ENCODE results near the gene TMEM255A.
"Not testable (repeated sequence)": the region's sequence is repeated elsewhere in the genome, so short reads cannot be mapped to it uniquely, and the experiment has no call there.

TMEM255A gene

GRCh38 chrX:120310861-120311726, at the start of gene TMEM255A:
Gene TMEM255A (minus strand): TSS chrX:120311461. CDS start chrX:120311309, 152 bp downstream.
- peak; percentile 60 for DNase-seq (ENCODE audit: extremely low spot score)
- ChIA-PET POLR2A (interaction anchor here (1.0 to 1.5 kb wide), 2 partner anchors 60 to 175 kb away, joined by 4 to 5 read pairs; partner anchors contain the start of gene ZBTB33), CTCF (interaction anchor here (0.7 kb wide), 1 partner anchor 175 kb away, joined by 3 read pairs; no protein-coding TSS in a partner anchor)
- TF ChIP-seq HDGF (IDR thresholded peaks at IDR 0.05; ENCODE audit: borderline replicate concordance), result no peak
- peak; percentile 62; the same call in 1 of the 2 replicates for TF ChIP-seq L3MBTL2 (conservative IDR thresholded peaks at IDR 0.05)

GRCh38 chrX:120358737-120359456, 47.6 kb upstream of the TMEM255A start:
- no peak for DNase-seq (ENCODE audit: extremely low spot score)
- TF ChIP-seq SP1 (IDR thresholded peaks at IDR 0.05) (no peak), L3MBTL2 (conservative IDR thresholded peaks at IDR 0.05) (no peak), PKNOX1 (IDR thresholded peaks at IDR 0.05) (no peak), ARNT (IDR thresholded peaks at IDR 0.05) (no peak), CTBP1 (IDR thresholded peaks at IDR 0.05; ENCODE audit: borderline replicate concordance) (no peak), FOXA1 (IDR thresholded peaks at IDR 0.05) (no peak), ZNF384 (IDR thresholded peaks at IDR 0.05) (no peak), SUZ12 (IDR thresholded peaks at IDR 0.05) (no peak), FOXK2 (IDR thresholded peaks at IDR 0.05) (no peak), ELF4 (IDR thresholded peaks at IDR 0.05) (no peak), BHLHE40 (IDR thresholded peaks at IDR 0.05; ENCODE audit: borderline replicate concordance) (no peak), FOXM1 (IDR thresholded peaks at IDR 0.05; ENCODE audit: borderline replicate concordance) (no peak), TARDBP (IDR thresholded peaks at IDR 0.05) (no peak), LEF1 (IDR thresholded peaks at IDR 0.05; ENCODE audit: borderline replicate concordance) (no peak), NFRKB (IDR thresholded peaks at IDR 0.05) (no peak), HDGF (IDR thresholded peaks at IDR 0.05; ENCODE audit: borderline replicate concordance) (no peak)
- ChIA-PET CTCF (no interaction called here), POLR2A (no interaction called here)

GRCh38 chrX:120357186-120357585, 45.9 kb upstream of the TMEM255A start:
- CTCF ChIA-PET, result no interaction called here
- POLR2A ChIA-PET, result no interaction called here

GRCh38 chrX:120356084-120356483, 44.8 kb upstream of the TMEM255A start:
- no peak for TF ChIP-seq ELF4 (IDR thresholded peaks at IDR 0.05)
- TF ChIP-seq CTBP1 (IDR thresholded peaks at IDR 0.05; ENCODE audit: borderline replicate concordance), result no peak
- TF ChIP-seq ZNF384 (IDR thresholded peaks at IDR 0.05), result no peak
- TF ChIP-seq FOXA1 (IDR thresholded peaks at IDR 0.05), result no peak
- TF ChIP-seq BHLHE40 (IDR thresholded peaks at IDR 0.05; ENCODE audit: borderline replicate concordance), result no peak
- TF ChIP-seq SP1 (IDR thresholded peaks at IDR 0.05), result no peak
- no peak for TF ChIP-seq LEF1 (IDR thresholded peaks at IDR 0.05; ENCODE audit: borderline replicate concordance)
- no peak for TF ChIP-seq SUZ12 (IDR thresholded peaks at IDR 0.05)
- no peak for TF ChIP-seq PKNOX1 (IDR thresholded peaks at IDR 0.05)
- TF ChIP-seq L3MBTL2 (conservative IDR thresholded peaks at IDR 0.05), result no peak
- TF ChIP-seq FOXK2 (IDR thresholded peaks at IDR 0.05), result no peak
- TF ChIP-seq NFRKB (IDR thresholded peaks at IDR 0.05), result no peak
- TF ChIP-seq FOXM1 (IDR thresholded peaks at IDR 0.05; ENCODE audit: borderline replicate concordance), result no peak
- TF ChIP-seq HDGF (IDR thresholded peaks at IDR 0.05; ENCODE audit: borderline replicate concordance), result no peak
- TF ChIP-seq ARNT (IDR thresholded peaks at IDR 0.05), result no peak
- no peak for DNase-seq (ENCODE audit: extremely low spot score)
- ChIA-PET CTCF (no interaction called here), POLR2A (no interaction called here)

More at GRCh38 chrX:120357186-120357585, 45.9 kb upstream of the TMEM255A start:
- TF ChIP-seq TARDBP (IDR thresholded peaks at IDR 0.05) (no peak), FOXK2 (IDR thresholded peaks at IDR 0.05) (no peak), FOXA1 (IDR thresholded peaks at IDR 0.05) (no peak), ZNF384 (IDR thresholded peaks at IDR 0.05) (no peak), FOXM1 (IDR thresholded peaks at IDR 0.05; ENCODE audit: borderline replicate concordance) (no peak), L3MBTL2 (conservative IDR thresholded peaks at IDR 0.05) (no peak), SUZ12 (IDR thresholded peaks at IDR 0.05) (no peak), ARNT (IDR thresholded peaks at IDR 0.05) (no peak), LEF1 (IDR thresholded peaks at IDR 0.05; ENCODE audit: borderline replicate concordance) (no peak), PKNOX1 (IDR thresholded peaks at IDR 0.05) (no peak), BHLHE40 (IDR thresholded peaks at IDR 0.05; ENCODE audit: borderline replicate concordance) (no peak), HDGF (IDR thresholded peaks at IDR 0.05; ENCODE audit: borderline replicate concordance) (no peak), NFRKB (IDR thresholded peaks at IDR 0.05) (no peak), SP1 (IDR thresholded peaks at IDR 0.05) (no peak)
- no peak for DNase-seq (ENCODE audit: extremely low spot score)

GRCh38 chrX:120350450-120351138, 39.3 kb upstream of the TMEM255A start:
- CTCF ChIA-PET, result no interaction called here
- no peak for TF ChIP-seq HDGF (IDR thresholded peaks at IDR 0.05; ENCODE audit: borderline replicate concordance)
- no peak for DNase-seq (ENCODE audit: extremely low spot score)
- POLR2A ChIA-PET, result no interaction called here

- DNase-seq (ENCODE audit: extremely low spot score); CTCF ChIA-PET; POLR2A ChIA-PET: not testable (repeated sequence)
Observed at GRCh38 chrX:120344566-120344965, 33.3 kb upstream of the TMEM255A start.

Measured in HEK293T (cell line).